Nephron (organoid): ENCODE data around the gene MAGI3.

Experiments
- H3K27ac Mint-ChIP-seq, 3 experiments: 2 replicates each; pipeline ENCODE4 v1.8.0; 2020; ENCODE audit warnings: mixed read lengths in 3 of 3, mild to moderate bottlenecking in 2 of 3, moderate library complexity in 1 of 3
- H3K27me3 Mint-ChIP-seq: 2 replicates; pipeline ENCODE4 v1.8.0; 2021; ENCODE audit warnings: low read depth, mild to moderate bottlenecking, moderate library complexity, mixed read lengths
- H3K36me3 Mint-ChIP-seq: 2 replicates; pipeline ENCODE4 v1.8.0; 2020; ENCODE audit warnings: low read depth, mixed read lengths
- H3K4me1 Mint-ChIP-seq: 2 replicates; pipeline ENCODE4 v1.8.0; 2020; ENCODE audit warnings: mixed read lengths
- H3K4me3 Mint-ChIP-seq, 3 experiments: 2 replicates each; pipeline ENCODE4 v1.8.0; 2020; ENCODE audit warnings: mild to moderate bottlenecking in 3 of 3, mixed read lengths in 3 of 3, moderate library complexity in 2 of 3
- H3K9me3 Mint-ChIP-seq: 2 replicates; pipeline ENCODE4 v1.8.0; 2020; ENCODE audit warnings: mixed read lengths
- TF ChIP-seq, protein P1 (sequence below), 3 experiments: fragments of 200-600 bp; sonication (generic); IDR thresholded peaks; one replicate each; pipeline ENCODE4 v1.5.0; 2021; ENCODE audit warnings: antibody characterized with exemption in 3 of 3; ENCODE audit not compliant: unreplicated experiment in 3 of 3

Gene MAGI3

DNA sequence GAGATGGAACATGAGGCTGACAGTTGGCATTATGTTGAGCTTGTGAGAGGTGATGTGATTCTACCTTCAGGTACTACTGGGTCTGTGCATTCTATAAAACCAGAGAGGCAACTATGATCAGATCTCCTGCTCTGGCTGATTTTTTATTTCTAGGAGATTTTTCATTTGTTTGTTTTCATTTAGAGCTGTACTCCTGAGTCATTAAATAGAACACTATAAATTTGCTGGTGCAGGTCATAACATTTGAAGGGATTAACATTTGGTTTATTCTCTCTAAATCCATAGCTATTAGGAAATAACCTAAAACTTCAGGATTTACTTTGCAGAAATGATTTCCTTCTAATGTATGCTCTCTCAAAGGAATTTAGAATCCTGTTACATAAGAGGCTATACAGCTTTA, 42.9 kb downstream of the MAGI3 start:
- no peak overlapping the region for H3K27ac Mint-ChIP-seq
- H3K27me3 Mint-ChIP-seq = no peaks in the 10 kb centered on the region
- no peak overlapping the region for H3K4me3 Mint-ChIP-seq
- no peaks in the 10 kb centered on the region for H3K9me3 Mint-ChIP-seq
- H3K4me1 Mint-ChIP-seq = no peaks in the 10 kb centered on the region
- TF ChIP-seq, protein P1, sequence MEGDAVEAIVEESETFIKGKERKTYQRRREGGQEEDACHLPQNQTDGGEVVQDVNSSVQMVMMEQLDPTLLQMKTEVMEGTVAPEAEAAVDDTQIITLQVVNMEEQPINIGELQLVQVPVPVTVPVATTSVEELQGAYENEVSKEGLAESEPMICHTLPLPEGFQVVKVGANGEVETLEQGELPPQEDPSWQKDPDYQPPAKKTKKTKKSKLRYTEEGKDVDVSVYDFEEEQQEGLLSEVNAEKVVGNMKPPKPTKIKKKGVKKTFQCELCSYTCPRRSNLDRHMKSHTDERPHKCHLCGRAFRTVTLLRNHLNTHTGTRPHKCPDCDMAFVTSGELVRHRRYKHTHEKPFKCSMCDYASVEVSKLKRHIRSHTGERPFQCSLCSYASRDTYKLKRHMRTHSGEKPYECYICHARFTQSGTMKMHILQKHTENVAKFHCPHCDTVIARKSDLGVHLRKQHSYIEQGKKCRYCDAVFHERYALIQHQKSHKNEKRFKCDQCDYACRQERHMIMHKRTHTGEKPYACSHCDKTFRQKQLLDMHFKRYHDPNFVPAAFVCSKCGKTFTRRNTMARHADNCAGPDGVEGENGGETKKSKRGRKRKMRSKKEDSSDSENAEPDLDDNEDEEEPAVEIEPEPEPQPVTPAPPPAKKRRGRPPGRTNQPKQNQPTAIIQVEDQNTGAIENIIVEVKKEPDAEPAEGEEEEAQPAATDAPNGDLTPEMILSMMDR (IDR thresholded peaks at IDR 0.05; ENCODE audit: unreplicated experiment in 3 of 3) = no peak
- H3K36me3 Mint-ChIP-seq = no peaks in the 10 kb centered on the region

DNA sequence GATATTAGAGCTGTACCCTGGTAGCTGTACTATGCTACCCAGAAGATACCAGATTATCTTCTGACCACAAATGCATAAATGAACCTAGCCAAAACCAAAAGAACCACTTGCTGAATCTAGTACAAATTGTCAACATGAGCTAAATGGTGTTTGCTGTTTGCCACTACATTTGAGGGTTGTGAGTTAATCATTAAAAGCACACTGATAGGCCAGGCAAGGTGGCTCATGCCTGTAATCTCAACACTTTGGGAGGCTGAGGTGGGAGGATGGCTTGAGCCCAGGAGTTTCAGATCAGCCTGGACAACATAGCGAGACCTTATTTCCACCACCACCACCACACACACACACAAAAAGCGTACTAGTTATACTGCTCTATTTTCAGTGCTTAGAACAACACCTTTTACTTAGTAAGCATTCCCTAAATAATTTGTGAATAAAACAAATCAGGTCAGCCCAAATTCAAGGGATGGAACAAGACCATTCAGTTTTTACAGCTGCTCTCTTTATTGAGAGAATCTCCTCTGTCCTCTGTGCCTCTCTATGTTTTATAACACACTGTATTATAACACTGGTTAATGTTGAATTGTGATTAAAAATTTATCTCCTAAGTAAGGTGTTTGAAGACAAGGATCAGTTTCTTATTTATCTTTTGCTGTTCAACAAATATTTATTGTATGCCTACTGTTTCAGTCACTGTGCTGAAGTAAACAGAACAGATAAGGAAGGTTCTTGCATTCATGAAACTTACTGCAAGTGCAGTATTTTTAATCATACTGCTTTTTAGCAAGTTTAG, 44.0 kb downstream of the MAGI3 start:
- TF ChIP-seq, protein P1 (IDR thresholded peaks at IDR 0.05; ENCODE audit: unreplicated experiment in 3 of 3) = no peak
- Mint-ChIP-seq H3K27me3 (no peaks in the 10 kb centered on the region), H3K36me3 (no peaks in the 10 kb centered on the region), H3K9me3 (no peaks in the 10 kb centered on the region), H3K4me3 (no peak overlapping the region), H3K27ac (no peak overlapping the region), H3K4me1 (no peaks in the 10 kb centered on the region)

DNA sequence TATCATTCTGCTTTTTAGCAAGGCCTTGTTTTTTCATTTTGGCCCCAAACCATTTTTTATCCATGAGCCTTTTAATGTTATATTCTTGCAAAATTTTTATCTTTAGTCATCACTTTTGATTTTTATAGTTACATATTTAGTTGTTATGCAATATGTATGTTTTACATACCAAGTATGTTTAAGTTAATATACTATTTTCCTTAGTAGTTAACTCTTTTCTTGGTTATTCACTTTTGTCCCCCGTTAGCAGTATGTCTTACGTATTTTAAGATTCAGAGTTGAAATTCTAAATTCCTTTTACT, 44.5 kb downstream of the MAGI3 start:
- H3K4me1 Mint-ChIP-seq = no peaks in the 10 kb centered on the region
- H3K27me3 Mint-ChIP-seq = no peaks in the 10 kb centered on the region
- H3K9me3 Mint-ChIP-seq = no peaks in the 10 kb centered on the region
- H3K36me3 Mint-ChIP-seq = no peaks in the 10 kb centered on the region
- no peak overlapping the region for H3K27ac Mint-ChIP-seq
- H3K4me3 Mint-ChIP-seq = no peak overlapping the region
- TF ChIP-seq, protein P1 (IDR thresholded peaks at IDR 0.05; ENCODE audit: unreplicated experiment in 3 of 3) = no peak

DNA sequence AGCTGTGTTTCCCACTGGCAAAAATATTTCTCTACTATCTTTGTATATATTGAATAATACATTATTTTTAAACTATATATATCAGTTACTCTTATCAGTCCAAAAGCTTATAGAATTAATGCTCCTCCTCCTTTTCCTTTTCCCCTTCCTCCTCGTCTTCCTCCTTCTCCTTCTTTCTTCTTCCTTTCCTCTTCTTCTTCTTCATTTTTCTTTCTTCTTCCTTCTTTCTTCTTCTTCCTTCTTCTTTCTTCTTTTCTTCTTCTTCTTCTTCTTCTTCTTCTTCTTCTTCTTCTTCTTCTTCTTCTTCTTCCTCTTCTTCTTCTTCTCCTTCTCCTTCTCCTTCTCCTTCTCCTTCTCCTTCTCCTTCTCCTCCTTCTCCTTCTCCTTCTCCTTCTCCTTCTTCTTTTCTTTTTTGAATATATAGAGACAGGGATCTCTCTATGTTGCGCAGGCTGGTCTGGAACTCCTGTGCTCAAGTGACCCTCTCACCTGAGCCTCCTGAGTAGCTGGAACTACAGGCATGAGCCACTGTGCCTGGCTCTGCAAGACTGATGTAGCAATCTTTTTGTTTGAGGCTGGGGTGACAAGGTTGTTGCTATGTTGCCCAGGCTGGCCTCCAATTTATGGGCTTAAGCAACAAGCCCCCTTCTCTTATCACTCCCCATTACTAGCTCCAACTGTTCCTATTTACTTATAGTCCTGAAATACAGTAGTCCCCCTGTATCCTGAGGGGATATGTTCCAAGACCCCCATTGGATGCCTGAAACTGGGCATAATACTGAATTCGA, 47.4 kb downstream of the MAGI3 start:
- Mint-ChIP-seq H3K4me3 (no peak overlapping the region), H3K36me3 (no peaks in the 10 kb centered on the region), H3K27me3 (no peaks in the 10 kb centered on the region), H3K4me1 (peaks cover 5% of the 10 kb centered on the region), H3K9me3 (no peaks in the 10 kb centered on the region), H3K27ac (no peak overlapping the region)
- TF ChIP-seq, protein P1 (IDR thresholded peaks at IDR 0.05; ENCODE audit: unreplicated experiment in 3 of 3) = no peak

DNA sequence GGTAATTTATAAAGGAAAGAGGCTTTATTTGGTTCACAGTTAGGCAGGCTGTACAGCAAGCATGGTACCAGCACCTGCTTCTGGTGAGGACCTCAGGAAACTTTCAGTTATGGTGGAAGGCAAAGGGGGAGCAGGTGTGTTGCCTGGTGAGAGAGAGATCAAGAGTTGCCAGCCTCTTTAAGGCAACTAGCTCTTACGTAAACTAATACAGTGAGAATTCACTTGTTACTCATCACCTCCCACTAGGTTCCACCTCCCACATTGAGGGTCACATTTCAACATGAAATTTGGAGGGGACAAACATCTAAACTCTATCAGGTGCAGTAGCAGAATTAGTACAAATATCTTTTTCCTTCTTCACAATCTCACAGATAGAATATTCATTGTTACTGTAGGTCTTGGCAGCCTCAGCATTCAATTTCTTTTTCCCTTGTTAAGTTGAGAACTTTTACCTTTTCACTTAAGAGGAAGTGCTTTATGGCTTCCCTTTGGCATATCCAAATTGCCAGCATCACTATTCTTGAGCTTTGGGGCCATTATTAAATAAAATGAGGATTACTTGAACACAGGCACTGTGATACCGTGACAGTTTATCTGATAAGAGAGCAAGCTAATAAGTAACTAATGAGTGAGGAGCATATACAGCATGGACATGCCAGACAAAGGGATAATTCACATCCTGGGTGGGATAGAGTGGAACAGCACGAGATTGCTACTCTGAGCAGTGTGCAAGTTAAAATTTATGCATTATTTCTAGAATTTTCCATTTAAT, 48.4 kb downstream of the MAGI3 start:
- H3K27me3 Mint-ChIP-seq = no peaks in the 10 kb centered on the region
- TF ChIP-seq, protein P1 (IDR thresholded peaks at IDR 0.05; ENCODE audit: unreplicated experiment in 3 of 3) = no peak
- peaks cover under 1% of the 10 kb centered on the region for H3K36me3 Mint-ChIP-seq
- H3K27ac Mint-ChIP-seq = no peak overlapping the region
- H3K4me1 Mint-ChIP-seq = peaks cover 5% of the 10 kb centered on the region
- no peaks in the 10 kb centered on the region for H3K9me3 Mint-ChIP-seq
- H3K4me3 Mint-ChIP-seq = no peak overlapping the region
